ENCODE measurements around the gene FRMD5.
"Not testable (repeated sequence)": the region's sequence is repeated elsewhere in the genome, so short reads cannot be mapped to it uniquely, and the experiment has no call there.

Gene FRMD5

GRCh38 chr15:44195151-44195740, at the start of gene FRMD5:
FRMD5 (minus strand) TSS chr15:44195271.
- DNase-seq: peak; percentile 93

GRCh38 chr15:44243829-44244228, 48.8 kb upstream of the FRMD5 start:
- DNase-seq: no peak

GRCh38 chr15:44243141-44243540, 48.1 kb upstream of the FRMD5 start:
- DNase-seq: no peak

- DNase-seq: no peak
Measured at GRCh38 chr15:44231842-44232241, 36.8 kb upstream of the FRMD5 start.

GRCh38 chr15:44229301-44229700, 34.2 kb upstream of the FRMD5 start:
- not testable (repeated sequence) for DNase-seq

GRCh38 chr15:44227584-44227983, 32.5 kb upstream of the FRMD5 start:
- no peak for DNase-seq

GRCh38 chr15:44227001-44227400, 31.9 kb upstream of the FRMD5 start:
- not testable (repeated sequence) for DNase-seq

- DNase-seq: peak; percentile 9
Measured at GRCh38 chr15:44222478-44222877, 27.4 kb upstream of the FRMD5 start.

GRCh38 chr15:44219073-44219472, 24.0 kb upstream of the FRMD5 start:
- DNase-seq: no peak

GRCh38 chr15:44216958-44217357, 21.9 kb upstream of the FRMD5 start:
- no peak for DNase-seq

- DNase-seq: peak; percentile 89
Measured at GRCh38 chr15:44215594-44215993, 20.5 kb upstream of the FRMD5 start.

- DNase-seq: no peak
Measured at GRCh38 chr15:44208956-44209355, 13.9 kb upstream of the FRMD5 start.

- peak; percentile 78 for DNase-seq
Measured at GRCh38 chr15:44207643-44208042, 12.6 kb upstream of the FRMD5 start.

GRCh38 chr15:44199393-44199792, 4.3 kb upstream of the FRMD5 start:
- DNase-seq: no peak

GRCh38 chr15:44194323-44195150, 534 bp downstream of the FRMD5 start:
- peak; percentile 44 for DNase-seq

GRCh38 chr15:44193651-44194322, 1.3 kb downstream of the FRMD5 start:
- peak; percentile 7 for DNase-seq

- DNase-seq: no peak
Measured at GRCh38 chr15:44188795-44189194, 6.3 kb downstream of the FRMD5 start.

GRCh38 chr15:44186705-44187104, 8.4 kb downstream of the FRMD5 start:
- DNase-seq: no peak

GRCh38 chr15:44183363-44183762, 11.7 kb downstream of the FRMD5 start:
- DNase-seq: no peak

- no peak for DNase-seq
Measured at GRCh38 chr15:44181410-44181809, 13.7 kb downstream of the FRMD5 start.

GRCh38 chr15:44177139-44177538, 17.9 kb downstream of the FRMD5 start:
- DNase-seq: no peak

- no peak for DNase-seq
Measured at GRCh38 chr15:44173813-44174212, 21.3 kb downstream of the FRMD5 start.

- no peak for DNase-seq
Measured at GRCh38 chr15:44163370-44163769, 31.7 kb downstream of the FRMD5 start.

GRCh38 chr15:44160796-44161195, 34.3 kb downstream of the FRMD5 start:
- DNase-seq: no peak

Measured in fibroblast of skin of right quadriceps (primary cell).